Measurements from ENCODE around the gene CUL9. TPM values are rescaled to one million over a fixed set of nuclear protein-coding genes. Genes with fewer than 3 reads are reported as not detected.

The CUL9 gene
- total RNA-seq, 1 experiment from 2014 or later: 39.6 TPM

DNA sequence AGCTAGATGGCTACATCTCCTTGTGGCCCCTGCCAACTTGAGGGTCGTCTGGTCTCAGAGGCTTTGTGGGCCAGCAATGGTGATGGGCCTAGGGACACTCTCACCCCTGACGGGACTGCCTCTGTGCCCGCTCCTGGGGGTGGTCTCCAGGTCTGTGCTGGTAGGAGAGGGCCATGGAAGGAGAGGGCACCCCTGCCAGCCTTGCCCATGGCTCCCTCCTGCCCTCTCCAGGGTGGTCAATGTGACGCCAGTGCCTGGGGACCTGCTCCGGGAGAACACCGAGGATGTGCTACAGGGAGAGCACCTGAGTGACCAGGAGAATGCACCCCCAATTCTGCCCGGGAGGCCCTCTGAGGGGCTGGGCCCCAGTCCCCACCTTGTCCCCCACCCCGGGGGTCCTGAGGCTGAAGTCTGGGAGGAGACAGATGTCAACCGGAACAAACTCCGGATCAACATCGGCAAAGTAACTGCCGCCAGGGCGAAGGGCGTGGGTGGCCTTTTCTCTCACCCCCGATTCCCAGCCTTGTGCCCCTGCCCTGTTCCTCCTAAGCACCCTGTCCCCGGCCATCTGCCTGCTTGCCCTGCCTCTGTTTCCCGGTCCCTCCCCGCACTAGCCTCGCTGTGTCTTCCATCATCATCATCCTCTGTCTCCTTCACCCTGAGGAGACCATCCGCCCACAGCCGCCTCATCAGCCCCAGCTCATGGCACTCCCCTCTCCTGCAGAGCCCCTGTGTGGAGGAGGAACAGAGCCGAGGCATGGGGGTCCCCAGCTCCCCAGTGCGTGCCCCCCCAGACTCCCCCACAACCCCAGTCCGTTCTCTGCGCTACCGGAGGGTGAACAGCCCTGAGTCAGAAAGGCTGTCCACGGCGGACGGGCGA lies 77.1 kb downstream of the CUL9 start:
- Mint-ChIP-seq H3K4me3 (ENCODE audit: unreplicated experiment) (no peak overlapping the region), H3K27me3 (ENCODE audit: insufficient read depth, unreplicated experiment) (peaks cover 12% of the 10 kb centered on the region), H3K4me1 (ENCODE audit: insufficient read depth, unreplicated experiment) (no peaks in the 10 kb centered on the region), H3K27ac (ENCODE audit: low read depth, unreplicated experiment) (no peak overlapping the region), H3K9me3 (ENCODE audit: unreplicated experiment) (no peaks in the 10 kb centered on the region), H3K36me3 (ENCODE audit: insufficient read depth, unreplicated experiment) (no peaks in the 10 kb centered on the region)
- ChIA-PET POLR2A (interaction anchor here (0.7 kb wide), 1 partner anchor 238 kb away, joined by 4 read pairs; no protein-coding TSS in a partner anchor), CTCF (no interaction called here)
- intact Hi-C loops (cut with micrococcal nuclease): no loop called here
- no TSS peak for BruUV-seq (replicated peaks)
- TF ChIP-seq CTCF (IDR thresholded peaks at IDR 0.05; ENCODE audit: unreplicated experiment): no peak
- no peak for DNase-seq (ENCODE audit: unreplicated experiment)

DNA sequence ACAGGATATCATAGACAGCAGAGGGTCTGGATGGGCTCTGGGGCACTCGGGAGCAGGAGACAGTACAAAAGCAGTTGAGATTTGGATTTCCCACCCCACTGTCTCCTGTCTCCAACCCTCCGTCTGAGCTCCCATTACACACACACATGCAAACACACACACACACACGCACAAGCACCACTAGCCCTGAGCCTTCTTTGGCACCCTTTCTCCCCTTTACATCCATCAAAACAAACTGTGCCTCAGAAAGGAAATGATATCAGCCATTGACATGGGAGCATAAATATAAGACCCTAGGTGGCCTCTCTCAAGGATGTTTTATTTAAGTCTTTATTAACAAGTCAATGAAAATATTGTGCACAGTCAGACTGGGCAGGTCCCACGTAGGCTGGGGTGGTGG lies 78.8 kb downstream of the CUL9 start:
- ChIA-PET POLR2A (no interaction called here), CTCF (interaction anchor here (1.5 kb wide), 1 partner anchor 246 kb away, joined by 4 read pairs; no protein-coding TSS in a partner anchor)
- intact Hi-C loops (cut with micrococcal nuclease): no loop called here
- BruUV-seq (replicated peaks): no TSS peak
- H3K27ac Mint-ChIP-seq (ENCODE audit: low read depth, unreplicated experiment): no peak overlapping the region
- peaks cover 4% of the 10 kb centered on the region for H3K4me1 Mint-ChIP-seq (ENCODE audit: insufficient read depth, unreplicated experiment)
- no peak overlapping the region for H3K4me3 Mint-ChIP-seq (ENCODE audit: unreplicated experiment)
- no peaks in the 10 kb centered on the region for H3K36me3 Mint-ChIP-seq (ENCODE audit: insufficient read depth, unreplicated experiment)
- TF ChIP-seq CTCF (IDR thresholded peaks at IDR 0.05; ENCODE audit: unreplicated experiment): no peak
- DNase-seq (ENCODE audit: unreplicated experiment): no peak
- no peaks in the 10 kb centered on the region for H3K9me3 Mint-ChIP-seq (ENCODE audit: unreplicated experiment)
- peaks cover 10% of the 10 kb centered on the region for H3K27me3 Mint-ChIP-seq (ENCODE audit: insufficient read depth, unreplicated experiment)

DNA sequence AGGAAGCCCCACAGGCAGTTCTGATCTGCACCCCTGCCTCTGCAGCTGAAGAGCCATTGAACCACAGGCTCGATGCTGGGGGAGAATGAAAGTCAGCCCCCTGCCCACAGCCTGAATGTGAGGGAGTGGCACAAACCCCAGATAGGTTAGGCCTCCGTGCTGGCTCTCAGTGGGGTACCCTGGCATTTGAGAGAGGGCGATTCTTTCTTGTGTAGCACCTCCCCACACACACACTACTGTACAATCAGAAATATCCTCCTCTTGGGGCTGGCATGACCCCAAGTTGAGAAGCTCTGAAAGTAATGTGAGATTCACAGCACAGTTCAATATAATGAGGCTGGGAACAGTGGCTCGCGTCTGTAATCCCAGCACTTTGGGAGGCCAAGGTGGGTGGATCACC lies 79.2 kb downstream of the CUL9 start:
- peaks cover 10% of the 10 kb centered on the region for H3K27me3 Mint-ChIP-seq (ENCODE audit: insufficient read depth, unreplicated experiment)
- intact Hi-C loops (cut with micrococcal nuclease): no loop called here
- DNase-seq (ENCODE audit: unreplicated experiment): no peak
- TF ChIP-seq CTCF (IDR thresholded peaks at IDR 0.05; ENCODE audit: unreplicated experiment): no peak
- no peak overlapping the region for H3K4me3 Mint-ChIP-seq (ENCODE audit: unreplicated experiment)
- H3K4me1 Mint-ChIP-seq (ENCODE audit: insufficient read depth, unreplicated experiment): peaks cover 4% of the 10 kb centered on the region
- no peaks in the 10 kb centered on the region for H3K9me3 Mint-ChIP-seq (ENCODE audit: unreplicated experiment)
- H3K27ac Mint-ChIP-seq (ENCODE audit: low read depth, unreplicated experiment): no peak overlapping the region
- no TSS peak for BruUV-seq (replicated peaks)
- POLR2A ChIA-PET: no interaction called here
- CTCF ChIA-PET: interaction anchor here (0.6 to 1.8 kb wide), 3 partner anchors 74 to 245 kb away, joined by 3 to 10 read pairs (median 4); no protein-coding TSS in a partner anchor
- H3K36me3 Mint-ChIP-seq (ENCODE audit: insufficient read depth, unreplicated experiment): no peaks in the 10 kb centered on the region

DNA sequence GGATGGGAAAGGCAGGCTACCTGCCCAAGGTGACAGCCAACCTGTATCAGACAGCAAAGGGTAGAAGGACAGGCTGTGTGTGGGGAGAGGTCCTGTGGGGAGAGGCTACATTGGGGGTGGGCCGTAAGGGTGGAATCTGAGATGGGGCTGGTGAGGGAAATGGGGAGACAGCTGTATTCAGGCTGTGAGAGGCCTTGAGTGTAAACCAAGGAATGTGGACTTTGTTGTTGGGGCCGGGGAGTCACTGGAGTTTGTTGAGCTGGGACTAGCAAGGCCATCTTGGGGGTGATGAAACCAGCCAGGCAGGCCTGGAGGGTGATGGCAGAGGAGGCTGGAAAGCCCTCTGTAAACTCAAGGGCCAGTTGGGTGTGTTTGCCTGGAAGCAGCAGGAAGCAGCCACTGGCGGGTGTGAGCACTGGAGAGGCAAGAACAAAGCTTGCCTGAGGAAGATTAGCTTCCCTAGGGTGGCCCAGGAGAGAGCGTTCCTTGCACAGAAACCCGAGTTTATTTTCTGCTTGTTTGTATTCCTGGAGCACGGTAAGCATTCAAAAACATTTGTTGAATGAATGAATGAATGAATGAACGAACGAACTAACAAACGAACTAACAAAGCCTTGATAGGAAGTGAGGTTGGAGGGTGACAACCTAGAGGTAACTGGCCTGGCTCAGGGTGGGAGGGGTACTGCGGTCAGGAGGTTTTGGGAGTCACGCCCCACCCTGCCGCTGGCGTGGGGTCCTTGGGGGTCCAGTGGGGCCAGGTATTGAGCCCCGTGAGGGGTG lies 80.2 kb downstream of the CUL9 start:
- no peak for DNase-seq (ENCODE audit: unreplicated experiment)
- Mint-ChIP-seq H3K4me3 (ENCODE audit: unreplicated experiment) (no peak overlapping the region), H3K27me3 (ENCODE audit: insufficient read depth, unreplicated experiment) (peaks cover 10% of the 10 kb centered on the region), H3K36me3 (ENCODE audit: insufficient read depth, unreplicated experiment) (no peaks in the 10 kb centered on the region), H3K9me3 (ENCODE audit: unreplicated experiment) (no peaks in the 10 kb centered on the region), H3K27ac (ENCODE audit: low read depth, unreplicated experiment) (no peak overlapping the region), H3K4me1 (ENCODE audit: insufficient read depth, unreplicated experiment) (peaks cover 4% of the 10 kb centered on the region)
- POLR2A ChIA-PET: interaction anchor here (0.6 to 0.7 kb wide), 2 partner anchors 180 to 234 kb away, joined by 3 read pairs; no protein-coding TSS in a partner anchor
- CTCF ChIA-PET: interaction anchor here (0.5 to 1.8 kb wide), 7 partner anchors 11 to 905 kb away, joined by 3 to 10 read pairs (median 3); no protein-coding TSS in a partner anchor
- no TSS peak for BruUV-seq (replicated peaks)
- no peak for TF ChIP-seq CTCF (IDR thresholded peaks at IDR 0.05; ENCODE audit: unreplicated experiment)
- intact Hi-C loops (cut with micrococcal nuclease): no loop called here
